ENCODE results near the gene CNOT4.

DNA sequence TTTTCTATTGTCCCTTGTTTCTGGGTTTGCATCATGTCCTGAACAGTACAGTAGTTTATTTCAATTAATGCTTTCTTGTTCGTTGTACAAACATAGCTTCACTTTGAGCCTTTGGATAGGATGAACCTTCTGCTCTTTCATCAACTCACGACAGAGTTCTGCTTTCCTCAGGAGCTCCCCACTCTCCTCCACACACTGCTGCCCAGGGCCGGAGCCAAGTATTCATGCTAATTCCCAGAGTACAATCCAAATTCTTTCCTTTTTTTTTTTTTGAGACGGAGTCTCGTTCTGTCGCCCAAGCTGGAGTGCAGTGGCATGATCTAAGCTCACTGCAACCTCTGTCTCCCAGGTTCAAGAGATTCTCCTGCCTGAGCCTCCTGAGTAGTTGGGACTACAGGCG, 40.3 kb upstream of the CNOT4 start:
- TF ChIP-seq CTCF (IDR thresholded peaks at IDR 0.05), result no peak
- TF ChIP-seq EP300 (IDR thresholded peaks at IDR 0.05), result no peak
- no peak for TF ChIP-seq POLR2A (IDR thresholded peaks at IDR 0.05)

All from tibial nerve (tissue), 4 donors.